Measurements from ENCODE around the gene TAF12.

DNA sequence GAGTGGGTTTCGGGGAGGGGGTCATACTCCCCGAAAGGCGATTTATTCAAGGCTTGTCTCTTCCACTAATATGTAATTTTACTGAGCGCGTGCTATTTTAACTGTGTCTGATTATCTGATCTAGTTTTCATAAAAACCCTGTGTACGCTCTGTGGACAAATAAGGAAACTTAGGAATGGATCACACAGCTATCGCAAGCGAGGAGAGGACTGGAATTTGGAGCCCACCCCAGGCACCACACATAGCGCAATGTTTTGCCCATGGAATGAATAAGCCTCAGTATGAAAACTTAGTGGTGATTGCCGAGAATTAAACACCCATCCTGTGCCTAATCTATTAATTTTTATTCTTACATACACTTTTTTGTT, 60.6 kb downstream of the TAF12 start:
- no peak for TF ChIP-seq REST (IDR thresholded peaks at IDR 0.05; ENCODE audit: insufficient read depth in 1 of 2, low read depth in 2 of 2, low read length in 2 of 2)
- TF ChIP-seq TAF1 (IDR thresholded peaks at IDR 0.05; ENCODE audit: borderline replicate concordance, insufficient read depth, low read length): no peak
- no peak for TF ChIP-seq POLR2AphosphoS5 (IDR thresholded peaks at IDR 0.05; ENCODE audit: low read depth, low read length)
- TF ChIP-seq SIN3A (IDR thresholded peaks at IDR 0.05; ENCODE audit: borderline replicate concordance, insufficient read depth, low read length): no peak

Data from PFSK-1 (cell line).